Neural cell (in vitro differentiated cells): ENCODE results near the gene DCTN5. TPM values are rescaled to one million over a fixed set of nuclear protein-coding genes. Genes with fewer than 3 reads are reported as not detected.

Experiments used
- H2AFZ ChIP-seq: fragments of 200-600, 300-800 bp; sonication (generic), shearing (Covaris generic); 2 replicates; pipeline ENCODE4 v1.6.0; 2014; ENCODE audit warnings: low read depth, mild to moderate bottlenecking, antibody characterized with exemption, low read length, moderate library complexity
- H3F3A ChIP-seq: fragments of 200-600 bp; shearing (Covaris generic); 2 replicates; pipeline ENCODE4 v1.6.1; 2016; ENCODE audit warnings: mild to moderate bottlenecking, moderate library complexity, mixed read lengths, antibody characterized with exemption, low read length; ENCODE audit not compliant: insufficient read depth, poor library complexity, severe bottlenecking
- H3K27ac ChIP-seq: fragments of 200-600, 300-800 bp; sonication (generic), shearing (Covaris generic); 2 replicates; pipeline ENCODE4 v1.5.1; 2014; ENCODE audit warnings: mild to moderate bottlenecking, low read length, moderate library complexity
- H3K27me3 ChIP-seq: fragments of 300-800, 200-600 bp; sonication (generic), shearing (Covaris generic); 2 replicates; pipeline ENCODE4 v1.6.0; 2014; ENCODE audit warnings: mild to moderate bottlenecking, low read depth, low read length, moderate library complexity; ENCODE audit not compliant: insufficient read depth
- H3K36me3 ChIP-seq: fragments of 300-800, 200-600 bp; sonication (generic), shearing (Covaris generic); 2 replicates; pipeline ENCODE4 v1.5.1; 2014; ENCODE audit warnings: mild to moderate bottlenecking, antibody characterized with exemption, low read length, moderate library complexity; ENCODE audit not compliant: insufficient read depth
- H3K4me2 ChIP-seq: fragments of 300-800, 200-600 bp; sonication (generic), shearing (Covaris generic); 2 replicates; pipeline ENCODE4 v1.6.0; 2014; ENCODE audit warnings: mild to moderate bottlenecking, low read length
- H3K4me3 ChIP-seq: fragments of 300-800, 200-600 bp; sonication (generic), shearing (Covaris generic); 2 replicates; pipeline ENCODE4 v1.5.1; 2014; ENCODE audit warnings: mild to moderate bottlenecking, low read length, moderate library complexity
- H3K79me2 ChIP-seq: fragments of 200-600 bp; shearing (Covaris generic); replicated peaks from 2 replicates; pipeline ENCODE4 v1.6.0; 2014; ENCODE audit warnings: mild to moderate bottlenecking, low read length, moderate library complexity; ENCODE audit not compliant: insufficient read depth
- H3K9ac ChIP-seq: fragments of 300-800, 200-600 bp; sonication (generic), shearing (Covaris generic); 2 replicates; pipeline ENCODE4 v1.6.1; 2016; ENCODE audit warnings: mild to moderate bottlenecking, low read length, mixed read lengths
- H3K9me2 ChIP-seq: fragments of 200-600 bp; shearing (Covaris generic); 2 replicates; pipeline ENCODE4 v1.6.1; 2016; ENCODE audit warnings: mild to moderate bottlenecking, low read length, mixed read lengths; ENCODE audit not compliant: insufficient read depth
- H3K9me3 ChIP-seq: fragments of 200-600, 300-800 bp; sonication (generic), shearing (Covaris generic); 2 replicates; pipeline ENCODE4 v1.6.1; 2016; ENCODE audit warnings: mild to moderate bottlenecking, mixed run types, low read length, moderate library complexity, mixed read lengths
- H4K20me1 ChIP-seq: fragments of 200-600 bp; shearing (Covaris generic); 2 replicates; pipeline ENCODE4 v1.6.1; 2016; ENCODE audit warnings: mild to moderate bottlenecking, mixed run types; ENCODE audit not compliant: insufficient read depth
- EP300 ChIP-seq: fragments of 450-650 bp; conservative IDR thresholded peaks from 2 replicates; pipeline ENCODE4 v1.6.1; 2014; ENCODE audit warnings: antibody characterized with exemption, mild to moderate bottlenecking, moderate library complexity; ENCODE audit not compliant: poor library complexity, severe bottlenecking
- EZH2 ChIP-seq: fragments of 200-600, 300-800 bp; shearing (Covaris generic), sonication (generic); IDR thresholded peaks from 2 replicates; pipeline ENCODE4 v1.6.1; 2014; ENCODE audit warnings: antibody characterized with exemption, low read length, borderline replicate concordance, mild to moderate bottlenecking; ENCODE audit not compliant: insufficient read depth, poor library complexity, severe bottlenecking
- MXI1 ChIP-seq: fragments of 450-650 bp; conservative IDR thresholded peaks from 2 replicates; pipeline ENCODE4 v1.6.1; 2014; ENCODE audit warnings: antibody characterized with exemption, mild to moderate bottlenecking; ENCODE audit not compliant: poor library complexity, severe bottlenecking
- POLR2AphosphoS5 ChIP-seq: IDR thresholded peaks from 2 replicates; pipeline ENCODE4 v1.6.1; 2012
- RAD21 ChIP-seq: fragments of 450-650 bp; conservative IDR thresholded peaks from 2 replicates; pipeline ENCODE4 v1.6.1; 2014; ENCODE audit warnings: antibody characterized with exemption, mild to moderate bottlenecking, moderate library complexity
- SMC3 ChIP-seq: fragments of 450-650 bp; conservative IDR thresholded peaks from 2 replicates; pipeline ENCODE4 v1.6.1; 2014; ENCODE audit warnings: antibody characterized with exemption, mild to moderate bottlenecking, moderate library complexity; ENCODE audit not compliant: poor library complexity
- TAF1 ChIP-seq: IDR thresholded peaks from 2 replicates; pipeline ENCODE4 v1.6.1; 2012; ENCODE audit warnings: low read depth
- polyA plus RNA-seq: library from polyadenylated mRNA; depleted of rRNA; stranded (reverse); fragments of >200 nt; gene quantifications from 2 replicates; pipeline ENCODE4 v1.2.3, GENCODE V29; 2014
- TF ChIP-seq, protein P1 (sequence below): IDR thresholded peaks from 2 replicates; pipeline ENCODE4 v1.6.1; 2012; ENCODE audit warnings: borderline replicate concordance
- TF ChIP-seq, protein P2 (sequence below): fragments of 450-650 bp; IDR thresholded peaks from 2 replicates; pipeline ENCODE4 v1.5.1; 2014; ENCODE audit warnings: antibody characterized with exemption, mild to moderate bottlenecking, moderate library complexity; ENCODE audit not compliant: poor library complexity, severe bottlenecking

Gene DCTN5
- polyA plus RNA-seq, 1 donor from 2014 or later, result 65.8 TPM

DNA sequence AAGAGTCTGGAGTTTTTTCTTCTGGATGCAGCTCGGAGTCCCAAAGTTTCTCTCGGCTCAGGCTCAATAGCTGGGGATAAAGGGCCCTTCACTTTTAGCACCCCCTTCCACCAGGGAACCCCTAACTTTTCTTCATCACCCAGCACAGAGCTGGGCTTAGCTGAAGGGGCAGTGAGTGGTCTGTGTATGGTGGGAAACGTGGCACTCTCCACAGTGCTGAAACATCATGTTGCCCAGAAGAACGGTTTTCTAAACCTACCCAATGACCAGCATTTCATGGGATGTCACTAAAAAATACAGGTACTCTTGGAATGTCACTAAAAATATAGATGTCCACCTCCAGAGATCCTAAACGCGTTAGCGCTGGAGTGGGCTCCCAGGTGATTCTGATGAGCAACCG is 59.8 kb downstream of the DCTN5 start:
- Histone ChIP-seq H3K27me3 (no peaks in the 10 kb centered on the region), H3K4me3 (no peak overlapping the region), H4K20me1 (no peaks in the 10 kb centered on the region), H2AFZ (no peak overlapping the region), H3F3A (no peaks in the 10 kb centered on the region), H3K9me2 (no peaks in the 10 kb centered on the region), H3K9me3 (no peaks in the 10 kb centered on the region), H3K36me3 (no peaks in the 10 kb centered on the region), H3K4me2 (no peak overlapping the region), H3K27ac (no peak overlapping the region), H3K9ac (no peak overlapping the region), H3K79me2 (no peaks in the 10 kb centered on the region)
- TF ChIP-seq TAF1, result no peak
- TF ChIP-seq, protein P1, sequence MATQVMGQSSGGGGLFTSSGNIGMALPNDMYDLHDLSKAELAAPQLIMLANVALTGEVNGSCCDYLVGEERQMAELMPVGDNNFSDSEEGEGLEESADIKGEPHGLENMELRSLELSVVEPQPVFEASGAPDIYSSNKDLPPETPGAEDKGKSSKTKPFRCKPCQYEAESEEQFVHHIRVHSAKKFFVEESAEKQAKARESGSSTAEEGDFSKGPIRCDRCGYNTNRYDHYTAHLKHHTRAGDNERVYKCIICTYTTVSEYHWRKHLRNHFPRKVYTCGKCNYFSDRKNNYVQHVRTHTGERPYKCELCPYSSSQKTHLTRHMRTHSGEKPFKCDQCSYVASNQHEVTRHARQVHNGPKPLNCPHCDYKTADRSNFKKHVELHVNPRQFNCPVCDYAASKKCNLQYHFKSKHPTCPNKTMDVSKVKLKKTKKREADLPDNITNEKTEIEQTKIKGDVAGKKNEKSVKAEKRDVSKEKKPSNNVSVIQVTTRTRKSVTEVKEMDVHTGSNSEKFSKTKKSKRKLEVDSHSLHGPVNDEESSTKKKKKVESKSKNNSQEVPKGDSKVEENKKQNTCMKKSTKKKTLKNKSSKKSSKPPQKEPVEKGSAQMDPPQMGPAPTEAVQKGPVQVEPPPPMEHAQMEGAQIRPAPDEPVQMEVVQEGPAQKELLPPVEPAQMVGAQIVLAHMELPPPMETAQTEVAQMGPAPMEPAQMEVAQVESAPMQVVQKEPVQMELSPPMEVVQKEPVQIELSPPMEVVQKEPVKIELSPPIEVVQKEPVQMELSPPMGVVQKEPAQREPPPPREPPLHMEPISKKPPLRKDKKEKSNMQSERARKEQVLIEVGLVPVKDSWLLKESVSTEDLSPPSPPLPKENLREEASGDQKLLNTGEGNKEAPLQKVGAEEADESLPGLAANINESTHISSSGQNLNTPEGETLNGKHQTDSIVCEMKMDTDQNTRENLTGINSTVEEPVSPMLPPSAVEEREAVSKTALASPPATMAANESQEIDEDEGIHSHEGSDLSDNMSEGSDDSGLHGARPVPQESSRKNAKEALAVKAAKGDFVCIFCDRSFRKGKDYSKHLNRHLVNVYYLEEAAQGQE, result no peak
- TF ChIP-seq EZH2, result no peak
- no peak for TF ChIP-seq POLR2AphosphoS5
- TF ChIP-seq SMC3, result no peak
- no peak for TF ChIP-seq MXI1
- no peak for TF ChIP-seq RAD21
- TF ChIP-seq, protein P2, sequence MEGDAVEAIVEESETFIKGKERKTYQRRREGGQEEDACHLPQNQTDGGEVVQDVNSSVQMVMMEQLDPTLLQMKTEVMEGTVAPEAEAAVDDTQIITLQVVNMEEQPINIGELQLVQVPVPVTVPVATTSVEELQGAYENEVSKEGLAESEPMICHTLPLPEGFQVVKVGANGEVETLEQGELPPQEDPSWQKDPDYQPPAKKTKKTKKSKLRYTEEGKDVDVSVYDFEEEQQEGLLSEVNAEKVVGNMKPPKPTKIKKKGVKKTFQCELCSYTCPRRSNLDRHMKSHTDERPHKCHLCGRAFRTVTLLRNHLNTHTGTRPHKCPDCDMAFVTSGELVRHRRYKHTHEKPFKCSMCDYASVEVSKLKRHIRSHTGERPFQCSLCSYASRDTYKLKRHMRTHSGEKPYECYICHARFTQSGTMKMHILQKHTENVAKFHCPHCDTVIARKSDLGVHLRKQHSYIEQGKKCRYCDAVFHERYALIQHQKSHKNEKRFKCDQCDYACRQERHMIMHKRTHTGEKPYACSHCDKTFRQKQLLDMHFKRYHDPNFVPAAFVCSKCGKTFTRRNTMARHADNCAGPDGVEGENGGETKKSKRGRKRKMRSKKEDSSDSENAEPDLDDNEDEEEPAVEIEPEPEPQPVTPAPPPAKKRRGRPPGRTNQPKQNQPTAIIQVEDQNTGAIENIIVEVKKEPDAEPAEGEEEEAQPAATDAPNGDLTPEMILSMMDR, result no peak
- TF ChIP-seq EP300, result no peak

DNA sequence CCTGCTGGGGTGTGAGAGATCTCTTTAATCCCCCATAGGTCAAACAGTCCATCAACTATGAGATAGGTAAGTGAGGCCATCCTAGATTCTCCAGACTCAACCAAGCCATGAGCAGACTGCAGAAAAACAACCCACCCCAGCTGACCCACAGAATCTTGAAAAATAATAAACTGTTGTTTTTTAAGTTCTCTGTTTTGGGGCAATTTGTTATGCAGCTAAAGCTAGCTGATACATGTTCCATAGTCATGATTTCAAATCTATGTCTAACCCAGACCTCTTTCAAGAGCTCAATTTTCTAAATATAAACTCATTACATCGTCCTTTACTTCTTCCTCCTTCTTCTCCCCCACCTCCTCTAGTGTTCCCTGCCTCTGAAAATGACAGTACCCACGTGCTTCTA is 61.7 kb downstream of the DCTN5 start:
- no peaks in the 10 kb centered on the region for H4K20me1 ChIP-seq
- H3K27ac ChIP-seq, result no peak overlapping the region
- H3K36me3 ChIP-seq, result no peaks in the 10 kb centered on the region
- H3K27me3 ChIP-seq, result no peaks in the 10 kb centered on the region
- TF ChIP-seq, protein P2, result no peak
- TF ChIP-seq MXI1 (no peak), TAF1 (no peak), POLR2AphosphoS5 (no peak), RAD21 (no peak)
- H3K9ac ChIP-seq, result no peak overlapping the region
- H3K4me2 ChIP-seq, result no peak overlapping the region
- no peak overlapping the region for H2AFZ ChIP-seq
- no peaks in the 10 kb centered on the region for H3K79me2 ChIP-seq
- H3F3A ChIP-seq, result no peaks in the 10 kb centered on the region
- H3K9me3 ChIP-seq, result no peaks in the 10 kb centered on the region
- no peak overlapping the region for H3K4me3 ChIP-seq
- H3K9me2 ChIP-seq, result no peaks in the 10 kb centered on the region
